Sigmoid colon (tissue), 4 donors: ENCODE data around the gene MOV10L1.

Experiments
- EP300 ChIP-seq, 4 donors: sonication (generic); formaldehyde crosslinking; IDR thresholded peaks; one replicate each; pipeline ENCODE4 v1.6.1; 2017; ENCODE audit warnings: antibody characterized with exemption in 4 of 4
- POLR2A ChIP-seq, 2 donors: fragments of 450-650 bp; IDR thresholded peaks; one replicate each; pipeline ENCODE4 v1.6.1; 2016; ENCODE audit warnings: antibody characterized with exemption in 2 of 2, mild to moderate bottlenecking in 2 of 2, moderate library complexity in 2 of 2
- TF ChIP-seq, protein P1 (sequence below), 4 experiments: fragments of 450-650 bp in 3 of 4; fragments of 200-600 bp in 1 of 4; IDR thresholded peaks; one replicate each; pipeline ENCODE4 v1.5.1; 2016 to 2019; ENCODE audit warnings: antibody characterized with exemption in 4 of 4, mild to moderate bottlenecking in 3 of 4, moderate library complexity in 2 of 4

DNA sequence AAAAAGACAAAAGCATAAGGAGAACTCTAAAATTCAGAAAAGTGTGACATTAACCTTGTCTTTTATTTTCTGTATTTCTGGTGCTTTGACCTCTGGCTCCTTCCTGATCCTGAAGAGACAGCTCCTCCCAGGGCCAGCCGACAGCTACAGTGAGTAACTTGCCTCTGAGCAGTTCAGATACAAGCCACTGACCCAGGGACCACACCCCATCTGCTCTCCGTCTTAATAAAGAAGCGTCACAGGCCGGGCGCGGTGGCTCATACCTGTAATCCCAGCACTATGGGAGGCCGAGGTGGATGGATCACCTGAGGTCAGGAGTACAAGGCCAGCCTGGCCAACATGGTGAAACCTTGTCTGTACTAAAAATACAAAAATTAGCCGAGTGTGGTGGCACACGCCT is 11.0 kb upstream of the MOV10L1 start:
- TF ChIP-seq, protein P1, sequence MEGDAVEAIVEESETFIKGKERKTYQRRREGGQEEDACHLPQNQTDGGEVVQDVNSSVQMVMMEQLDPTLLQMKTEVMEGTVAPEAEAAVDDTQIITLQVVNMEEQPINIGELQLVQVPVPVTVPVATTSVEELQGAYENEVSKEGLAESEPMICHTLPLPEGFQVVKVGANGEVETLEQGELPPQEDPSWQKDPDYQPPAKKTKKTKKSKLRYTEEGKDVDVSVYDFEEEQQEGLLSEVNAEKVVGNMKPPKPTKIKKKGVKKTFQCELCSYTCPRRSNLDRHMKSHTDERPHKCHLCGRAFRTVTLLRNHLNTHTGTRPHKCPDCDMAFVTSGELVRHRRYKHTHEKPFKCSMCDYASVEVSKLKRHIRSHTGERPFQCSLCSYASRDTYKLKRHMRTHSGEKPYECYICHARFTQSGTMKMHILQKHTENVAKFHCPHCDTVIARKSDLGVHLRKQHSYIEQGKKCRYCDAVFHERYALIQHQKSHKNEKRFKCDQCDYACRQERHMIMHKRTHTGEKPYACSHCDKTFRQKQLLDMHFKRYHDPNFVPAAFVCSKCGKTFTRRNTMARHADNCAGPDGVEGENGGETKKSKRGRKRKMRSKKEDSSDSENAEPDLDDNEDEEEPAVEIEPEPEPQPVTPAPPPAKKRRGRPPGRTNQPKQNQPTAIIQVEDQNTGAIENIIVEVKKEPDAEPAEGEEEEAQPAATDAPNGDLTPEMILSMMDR (IDR thresholded peaks at IDR 0.05), result no peak
- TF ChIP-seq POLR2A (IDR thresholded peaks at IDR 0.05) (no peak), EP300 (IDR thresholded peaks at IDR 0.05) (no peak)
